GM13976 (cell line): ENCODE results near the gene ARMH4.

Source experiments
- DNase-seq: peaks from one replicate; pipeline ENCODE4 v3.0.0; 2012; ENCODE audit warnings: low spot score
- CTCF ChIP-seq: IDR thresholded peaks from 2 replicates; pipeline ENCODE4 v1.5.1; 2012; ENCODE audit warnings: borderline replicate concordance, mild to moderate bottlenecking; ENCODE audit not compliant: insufficient read depth; ENCODE audit errors: extremely low read depth, missing control alignments, control extremely low read depth
- in situ Hi-C: fragments of 300-500 bp; cut with MboI; formaldehyde crosslinking; loops from one replicate; pipeline ENCODE4 v1.12.0; 2022; ENCODE audit warnings: low sequenced_read_pairs, mixed read lengths, inconsistent platforms; ENCODE audit not compliant: unreplicated experiment

The ARMH4 gene

GRCh38 chr14:58107041-58107440, 45.0 kb downstream of the ARMH4 start:
- TF ChIP-seq CTCF, result no peak
- DNase-seq, result no peak
- in situ Hi-C loops, result no loop called here

- no peak for DNase-seq
- TF ChIP-seq CTCF, result no peak
- in situ Hi-C loops, result no loop called here
Observed at GRCh38 chr14:58106446-58106845, 45.6 kb downstream of the ARMH4 start.

- no peak for TF ChIP-seq CTCF
- DNase-seq, result no peak
- in situ Hi-C loops, result no loop called here
Observed at GRCh38 chr14:58104808-58105207, 47.2 kb downstream of the ARMH4 start.

- no peak for TF ChIP-seq CTCF
- no peak for DNase-seq
- in situ Hi-C loops, result no loop called here
Observed at GRCh38 chr14:58100735-58101368, 51.2 kb downstream of the ARMH4 start.

GRCh38 chr14:58099682-58100081, 52.3 kb downstream of the ARMH4 start:
- no peak for TF ChIP-seq CTCF
- in situ Hi-C loops, result no loop called here
- no peak for DNase-seq

- in situ Hi-C loops, result no loop called here
- no peak for TF ChIP-seq CTCF
- no peak for DNase-seq
Observed at GRCh38 chr14:58098507-58098906, 53.5 kb downstream of the ARMH4 start.
